ENCODE measurements around the gene RTL3.

The RTL3 gene

DNA sequence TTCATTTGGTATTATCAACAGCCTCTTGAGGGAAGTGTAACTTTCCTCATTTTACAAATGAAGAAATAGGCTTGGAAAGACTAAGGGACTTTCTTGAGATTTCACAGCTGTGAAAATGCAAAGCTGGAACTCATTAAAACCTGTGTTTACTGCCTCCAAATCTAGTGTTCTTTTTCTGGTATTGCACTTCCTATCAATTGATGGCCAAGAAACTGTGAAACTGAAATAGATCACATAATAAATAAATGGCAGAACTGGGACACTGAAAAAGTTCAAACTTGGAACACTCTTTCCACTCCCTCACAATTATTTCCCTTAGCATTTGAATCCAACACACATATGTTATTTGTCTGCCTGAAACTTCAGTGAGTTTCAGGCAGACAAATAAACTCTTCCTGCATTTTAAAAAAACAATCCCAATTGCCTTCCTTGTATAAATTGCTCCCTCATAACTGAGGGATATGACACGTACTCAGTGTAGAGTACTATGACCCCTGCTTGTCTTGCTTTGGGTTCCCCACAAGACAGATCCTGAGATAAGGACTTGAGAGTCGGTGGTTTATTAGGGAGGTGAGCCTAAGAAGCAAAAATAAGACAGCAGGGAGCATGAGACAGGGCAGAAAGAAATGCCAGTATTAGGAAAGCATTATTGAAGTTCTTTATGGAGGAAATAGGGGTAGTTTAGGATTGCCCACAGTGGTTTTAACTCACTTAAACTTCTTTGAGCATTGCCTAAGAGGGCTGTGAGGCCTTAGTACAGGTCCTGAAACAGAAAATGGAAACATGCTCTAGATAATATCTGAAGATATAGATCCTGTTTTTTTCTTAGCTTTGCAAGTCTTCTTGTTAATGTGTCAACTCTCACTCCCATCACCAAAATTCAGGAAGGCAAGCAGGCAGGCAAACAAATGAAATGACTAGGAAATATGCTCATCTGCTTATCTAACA is 33.9 kb downstream of the RTL3 start:
- H3K4me3 ChIP-seq (ENCODE audit: low read depth, low read length), result no peak overlapping the region
- H3K36me3 ChIP-seq (ENCODE audit: control insufficient read depth, insufficient read depth, low read length), result no peaks in the 10 kb centered on the region
- H2AFZ ChIP-seq, result no peak overlapping the region
- no peak overlapping the region for H3K4me2 ChIP-seq (ENCODE audit: low read length)
- no peaks in the 10 kb centered on the region for H3K9me3 ChIP-seq (ENCODE audit: control insufficient read depth, low read length)
- H3K9ac ChIP-seq, result no peak overlapping the region
- H3K79me2 ChIP-seq, result no peaks in the 10 kb centered on the region
- no peaks in the 10 kb centered on the region for H3K27me3 ChIP-seq (ENCODE audit: control insufficient read depth, insufficient read depth, low read length)
- TF ChIP-seq CTCF (IDR thresholded peaks at IDR 0.05), result no peak
- no peaks in the 10 kb centered on the region for H3K4me1 ChIP-seq
- H3K27ac ChIP-seq, result no peak overlapping the region

GRCh38 chrX:78624426-78624825 is 34.7 kb downstream of the RTL3 start:
- no peak overlapping the region for H3K4me3 ChIP-seq (ENCODE audit: low read depth, low read length)
- H3K79me2 ChIP-seq, result no peaks in the 10 kb centered on the region
- no peak overlapping the region for H2AFZ ChIP-seq
- no peak overlapping the region for H3K9ac ChIP-seq
- H3K4me1 ChIP-seq, result no peaks in the 10 kb centered on the region
- no peaks in the 10 kb centered on the region for H3K27me3 ChIP-seq (ENCODE audit: control insufficient read depth, insufficient read depth, low read length)
- TF ChIP-seq CTCF (IDR thresholded peaks at IDR 0.05), result no peak
- H3K4me2 ChIP-seq (ENCODE audit: low read length), result no peak overlapping the region
- no peaks in the 10 kb centered on the region for H3K36me3 ChIP-seq (ENCODE audit: control insufficient read depth, insufficient read depth, low read length)
- no peaks in the 10 kb centered on the region for H3K9me3 ChIP-seq (ENCODE audit: control insufficient read depth, low read length)
- H3K27ac ChIP-seq, result no peak overlapping the region

DNA sequence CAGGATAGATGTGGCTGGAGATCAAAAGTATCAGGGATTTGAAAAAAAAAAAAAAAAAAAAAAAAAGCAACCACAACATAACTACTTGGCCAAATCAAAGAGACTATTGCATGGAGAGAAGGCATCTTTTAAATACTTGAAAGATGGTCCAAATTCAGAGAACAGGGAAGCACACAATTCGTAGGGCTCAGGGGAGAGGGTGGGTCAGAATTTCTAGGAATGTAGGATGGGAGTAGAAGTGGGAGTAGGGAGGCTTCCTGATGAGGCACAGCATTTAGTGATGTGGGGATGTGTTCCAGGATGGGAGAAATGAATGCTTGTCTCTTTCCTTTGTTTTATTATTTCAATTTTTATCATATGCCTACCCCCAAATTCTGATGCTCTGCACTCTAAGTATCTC is 36.3 kb downstream of the RTL3 start:
- no peaks in the 10 kb centered on the region for H3K27me3 ChIP-seq (ENCODE audit: control insufficient read depth, insufficient read depth, low read length)
- no peak overlapping the region for H3K9ac ChIP-seq
- H3K27ac ChIP-seq, result no peak overlapping the region
- no peaks in the 10 kb centered on the region for H3K36me3 ChIP-seq (ENCODE audit: control insufficient read depth, insufficient read depth, low read length)
- no peaks in the 10 kb centered on the region for H3K79me2 ChIP-seq
- H3K9me3 ChIP-seq (ENCODE audit: control insufficient read depth, low read length), result no peaks in the 10 kb centered on the region
- no peaks in the 10 kb centered on the region for H3K4me1 ChIP-seq
- TF ChIP-seq CTCF (IDR thresholded peaks at IDR 0.05), result no peak
- H3K4me3 ChIP-seq (ENCODE audit: low read depth, low read length), result no peak overlapping the region
- H2AFZ ChIP-seq, result no peak overlapping the region
- H3K4me2 ChIP-seq (ENCODE audit: low read length), result no peak overlapping the region

- H3K27ac ChIP-seq, result no peak overlapping the region
- no peaks in the 10 kb centered on the region for H3K36me3 ChIP-seq (ENCODE audit: control insufficient read depth, insufficient read depth, low read length)
- H3K4me2 ChIP-seq (ENCODE audit: low read length), result no peak overlapping the region
- no peak overlapping the region for H2AFZ ChIP-seq
- H3K27me3 ChIP-seq (ENCODE audit: control insufficient read depth, insufficient read depth, low read length), result no peaks in the 10 kb centered on the region
- H3K4me3 ChIP-seq (ENCODE audit: low read depth, low read length), result no peak overlapping the region
- H3K4me1 ChIP-seq, result no peaks in the 10 kb centered on the region
- TF ChIP-seq CTCF (IDR thresholded peaks at IDR 0.05), result no peak
- H3K9me3 ChIP-seq (ENCODE audit: control insufficient read depth, low read length), result no peaks in the 10 kb centered on the region
- H3K79me2 ChIP-seq, result no peaks in the 10 kb centered on the region
- no peak overlapping the region for H3K9ac ChIP-seq
These were observed 39.3 kb downstream of the RTL3 start for GRCh38 chrX:78619834-78620233.

GRCh38 chrX:78618987-78619386 is 40.1 kb downstream of the RTL3 start:
- Histone ChIP-seq H3K27ac (no peak overlapping the region), H3K36me3 (ENCODE audit: control insufficient read depth, insufficient read depth, low read length) (no peaks in the 10 kb centered on the region), H3K27me3 (ENCODE audit: control insufficient read depth, insufficient read depth, low read length) (no peaks in the 10 kb centered on the region), H3K4me1 (no peaks in the 10 kb centered on the region), H2AFZ (no peak overlapping the region), H3K79me2 (no peaks in the 10 kb centered on the region), H3K4me3 (ENCODE audit: low read depth, low read length) (no peak overlapping the region), H3K9me3 (ENCODE audit: control insufficient read depth, low read length) (no peaks in the 10 kb centered on the region), H3K4me2 (ENCODE audit: low read length) (no peak overlapping the region), H3K9ac (no peak overlapping the region)
- no peak for TF ChIP-seq CTCF (IDR thresholded peaks at IDR 0.05)

Data from parathyroid adenoma (tissue), 2 donors.